Thyroid gland (tissue), 4 donors: Measurements from ENCODE around the gene ZNF397. TPM values are rescaled to one million over a fixed set of nuclear protein-coding genes. Genes with fewer than 3 reads are reported as not detected.

Experiments used
- total RNA-seq, 4 donors: library from RNA; depleted of rRNA; stranded (reverse); fragments of >200 nt; gene quantifications; one replicate each; pipeline ENCODE4 v1.2.3, GENCODE V29; 2016

The ZNF397 gene
- total RNA-seq, 4 donors from 2014 or later: 30.8 to 52.8 (median 36.8) TPM

Other genes starting within 250 kb of the ZNF397 start
- 10 to 100 TPM; 22.6 to 38.1 (median 28.8) TPM for gene MAPRE2, start 199.6 kb upstream of the ZNF397 start, total RNA-seq
- 10 to 100 TPM; 33.7 to 49.6 (median 41.8) TPM for gene ZSCAN30, start 49.2 kb downstream of the ZNF397 start, total RNA-seq
- gene ZNF24, start 103.4 kb downstream of the ZNF397 start, total RNA-seq: 10 to 100 TPM; 54.9 to 76.2 (median 58.1) TPM
- 10 to 100 TPM in 1 of 4 donors, 1 to 10 TPM in 3; 5.3 to 14.2 (median 9.1) TPM for gene ZNF396, start 136.3 kb downstream of the ZNF397 start, total RNA-seq